MM.1S (cell line): ENCODE results near the gene OR8J3.
A peak's percentile ranks its signal among the peaks of the same experiment; 100 is the strongest.

Source experiments
- DNase-seq: peaks from one replicate; pipeline ENCODE4 v3.0.0-alpha.2; 2015
- H2AFZ ChIP-seq: fragments of 300-600 bp; sonication (generic); 2 replicates; pipeline ENCODE4 v1.6.0; 2016; ENCODE audit warnings: antibody characterized with exemption, low read length
- H3F3A ChIP-seq: fragments of 300-600 bp; sonication (generic); 2 replicates; pipeline ENCODE4 v1.6.1; 2016; ENCODE audit warnings: mild to moderate bottlenecking, antibody characterized with exemption, low read length, moderate library complexity, mixed read lengths; ENCODE audit not compliant: insufficient read depth
- H3K27ac ChIP-seq: fragments of 300-600 bp; sonication (generic); 2 replicates; pipeline ENCODE4 v1.5.1; 2016; ENCODE audit warnings: mild to moderate bottlenecking, low read length
- H3K27me3 ChIP-seq: fragments of 300-600 bp; sonication (generic); replicated peaks from 2 replicates; pipeline ENCODE4 v1.6.0; 2016; ENCODE audit warnings: low read length; ENCODE audit not compliant: insufficient read depth
- H3K36me3 ChIP-seq: fragments of 300-600 bp; sonication (generic); replicated peaks from 2 replicates; pipeline ENCODE4 v1.6.1; 2016; ENCODE audit warnings: mild to moderate bottlenecking, low read length, mixed read lengths; ENCODE audit not compliant: insufficient read depth
- H3K4me1 ChIP-seq: fragments of 300-600 bp; sonication (generic); 2 replicates; pipeline ENCODE4 v1.6.1; 2016; ENCODE audit warnings: low read length, mixed read lengths
- H3K4me2 ChIP-seq: fragments of 300-600 bp; sonication (generic); 2 replicates; pipeline ENCODE4 v1.6.0; 2016; ENCODE audit warnings: low read depth, low read length
- H3K4me3 ChIP-seq: fragments of 300-600 bp; sonication (generic); 2 replicates; pipeline ENCODE4 v1.5.1; 2016; ENCODE audit warnings: low read length, mixed read lengths
- H3K79me2 ChIP-seq: fragments of 300-600 bp; sonication (generic); 2 replicates; pipeline ENCODE4 v1.6.1; 2016; ENCODE audit warnings: mixed run types, low read length, mixed read lengths
- H3K9ac ChIP-seq: fragments of 300-600 bp; sonication (generic); 2 replicates; pipeline ENCODE4 v1.6.1; 2016; ENCODE audit warnings: low read length, mixed read lengths
- H3K9me2 ChIP-seq: fragments of 300-600 bp; sonication (generic); replicated peaks from 2 replicates; pipeline ENCODE4 v1.6.1; 2016; ENCODE audit warnings: mild to moderate bottlenecking, low read length, mixed read lengths; ENCODE audit not compliant: insufficient read depth
- H3K9me3 ChIP-seq: fragments of 300-600 bp; sonication (generic); replicated peaks from 2 replicates; pipeline ENCODE4 v1.6.1; 2016; ENCODE audit warnings: mild to moderate bottlenecking, low read length, mixed read lengths; ENCODE audit not compliant: insufficient read depth
- H4K20me1 ChIP-seq: fragments of 300-600 bp; sonication (generic); 2 replicates; pipeline ENCODE4 v1.6.1; 2016; ENCODE audit warnings: mild to moderate bottlenecking, low read length, moderate library complexity, mixed read lengths; ENCODE audit not compliant: insufficient read depth
- CTCF ChIP-seq: fragments of 300-600 bp; sonication (generic); IDR thresholded peaks from 2 replicates; pipeline ENCODE4 v1.5.1; 2016; ENCODE audit warnings: antibody characterized with exemption, low read length, mixed read lengths
- EZH2 ChIP-seq: fragments of 300-600 bp; sonication (generic); optimal IDR thresholded peaks from 2 replicates; pipeline ENCODE3; 2017; ENCODE audit warnings: low read depth, mild to moderate bottlenecking, antibody characterized with exemption, low read length, mixed read lengths
- EZH2phosphoT487 ChIP-seq: fragments of 300-600 bp; sonication (generic); IDR thresholded peaks from 2 replicates; pipeline ENCODE4 v1.6.1; 2018; ENCODE audit warnings: antibody characterized with exemption, low read length

OR8J3 gene

GRCh38 chr11:56103210-56103737 lies 36.7 kb downstream of the OR8J3 start, which contains the start of gene OR8H2:
TSS of gene OR8H2 (plus strand) at chr11:56103687. CDS start at chr11:56105043, 1,356 bp downstream.
- Histone ChIP-seq H4K20me1 (no peaks in the 10 kb centered on the region), H3K27me3 (no peaks in the 10 kb centered on the region), H3K9me2 (no peaks in the 10 kb centered on the region), H3K4me2 (no peak within 1 kb of the TSS), H3K27ac (no peak within 1 kb of the TSS), H3K4me3 (no peak within 1 kb of the TSS), H3K9me3 (no peaks in the 10 kb centered on the region), H3K4me1 (no peaks in the 10 kb centered on the region), H3F3A (no peaks in the 10 kb centered on the region), H3K79me2 (no peaks in the 10 kb centered on the region), H2AFZ (no peak within 1 kb of the TSS), H3K9ac (no peak within 1 kb of the TSS), H3K36me3 (no peaks in the 10 kb centered on the region; the same call in 1 of the 2 replicates)
- no peak for DNase-seq
- no peak for TF ChIP-seq CTCF
- no peak for TF ChIP-seq EZH2phosphoT487
- TF ChIP-seq EZH2, result no peak

GRCh38 chr11:56093008-56093407 lies 47.0 kb downstream of the OR8J3 start, which contains the start of gene OR8I2:
TSS of gene OR8I2 (plus strand) at chr11:56093308. CDS start at chr11:56093308, 0 bp downstream.
- no peak for TF ChIP-seq EZH2
- no peak for TF ChIP-seq EZH2phosphoT487
- TF ChIP-seq CTCF, result no peak
- Histone ChIP-seq H3K27ac (no peak within 1 kb of the TSS), H3K4me2 (no peak within 1 kb of the TSS), H2AFZ (no peak within 1 kb of the TSS), H3K4me3 (no peak within 1 kb of the TSS), H3K79me2 (no peaks in the 10 kb centered on the region), H4K20me1 (no peaks in the 10 kb centered on the region), H3K27me3 (no peaks in the 10 kb centered on the region), H3F3A (no peaks in the 10 kb centered on the region), H3K36me3 (no peaks in the 10 kb centered on the region), H3K9me2 (no peaks in the 10 kb centered on the region), H3K4me1 (no peaks in the 10 kb centered on the region), H3K9me3 (no peaks in the 10 kb centered on the region), H3K9ac (no peak within 1 kb of the TSS)
- no peak for DNase-seq

GRCh38 chr11:56089697-56090096 lies 50.3 kb downstream of the OR8J3 start:
- no peaks in the 10 kb centered on the region for H4K20me1 ChIP-seq
- H2AFZ ChIP-seq, result no peak overlapping the region
- TF ChIP-seq CTCF, result peak; percentile 28; the same call in 1 of the 2 replicates
- TF ChIP-seq EZH2phosphoT487, result no peak
- H3K9ac ChIP-seq, result no peak overlapping the region
- no peak overlapping the region for H3K4me3 ChIP-seq
- H3K27ac ChIP-seq, result no peak overlapping the region
- H3F3A ChIP-seq, result no peaks in the 10 kb centered on the region
- DNase-seq, result peak; percentile 23
- H3K4me1 ChIP-seq, result no peaks in the 10 kb centered on the region
- no peaks in the 10 kb centered on the region for H3K79me2 ChIP-seq
- H3K36me3 ChIP-seq, result no peaks in the 10 kb centered on the region
- H3K4me2 ChIP-seq, result no peak overlapping the region
- no peaks in the 10 kb centered on the region for H3K9me3 ChIP-seq
- H3K27me3 ChIP-seq, result no peaks in the 10 kb centered on the region
- no peaks in the 10 kb centered on the region for H3K9me2 ChIP-seq
